Cortex of kidney (tissue), 1 donor: ENCODE measurements around the gene DISP2.
A peak's percentile ranks its signal among the peaks of the same experiment; 100 is the strongest.

Source experiments
- DNase-seq: peaks from one replicate; lab custom pipeline; 2025; lab: John Stamatoyannopoulos, UW

DISP2 gene

GRCh38 chr15:40357723-40358470, at the start of gene DISP2:
Gene DISP2 (plus strand): TSS chr15:40358219. CDS start chr15:40358322, 103 bp downstream.
- DNase-seq: peak; percentile 34

- DNase-seq: no peak
These were observed 48.6 kb upstream of the DISP2 start for GRCh38 chr15:40309344-40309862.

- no peak for DNase-seq
These were observed 47.7 kb upstream of the DISP2 start for GRCh38 chr15:40310001-40310959.

GRCh38 chr15:40310993-40311392, 47.0 kb upstream of the DISP2 start:
- no peak for DNase-seq

- DNase-seq: no peak
These were observed 45.5 kb upstream of the DISP2 start for GRCh38 chr15:40312370-40313158.

- no peak for DNase-seq
These were observed 44.3 kb upstream of the DISP2 start for GRCh38 chr15:40313531-40314398.

GRCh38 chr15:40314723-40315276, 43.2 kb upstream of the DISP2 start:
- DNase-seq: no peak

GRCh38 chr15:40316931-40317330, 41.1 kb upstream of the DISP2 start:
- DNase-seq: no peak

GRCh38 chr15:40317580-40317979, 40.4 kb upstream of the DISP2 start:
- DNase-seq: no peak

- DNase-seq: no peak
These were observed 37.6 kb upstream of the DISP2 start for GRCh38 chr15:40320409-40320808.

- no peak for DNase-seq
These were observed 37.1 kb upstream of the DISP2 start for GRCh38 chr15:40320931-40321371.

GRCh38 chr15:40322531-40323238, 35.3 kb upstream of the DISP2 start:
- DNase-seq: no peak

- no peak for DNase-seq
These were observed 34.6 kb upstream of the DISP2 start, which contains the start of gene INAFM2 for GRCh38 chr15:40323239-40323952. Gene INAFM2 (plus strand): TSS chr15:40323692. CDS start chr15:40324056, 364 bp downstream.

- no peak for DNase-seq
These were observed 33.8 kb upstream of the DISP2 start for GRCh38 chr15:40323953-40324937.

- no peak for DNase-seq
These were observed 32.8 kb upstream of the DISP2 start for GRCh38 chr15:40325188-40325587.

GRCh38 chr15:40325700-40326099, 32.3 kb upstream of the DISP2 start:
- no peak for DNase-seq

GRCh38 chr15:40327457-40327856, 30.6 kb upstream of the DISP2 start:
- no peak for DNase-seq

GRCh38 chr15:40328176-40328575, 29.8 kb upstream of the DISP2 start:
- no peak for DNase-seq
